GM18520 (cell line): ENCODE results near the gene AIP.
"Not testable (repeated sequence)": the region's sequence is repeated elsewhere in the genome, so short reads cannot be mapped to it uniquely, and the experiment has no call there.

Experiments
- ATAC-seq: cut with Tn5 transposase; IDR thresholded peaks from one replicate; pipeline ENCODE4 v1.9.1; 2021; ENCODE audit not compliant: unreplicated experiment

The AIP gene

DNA sequence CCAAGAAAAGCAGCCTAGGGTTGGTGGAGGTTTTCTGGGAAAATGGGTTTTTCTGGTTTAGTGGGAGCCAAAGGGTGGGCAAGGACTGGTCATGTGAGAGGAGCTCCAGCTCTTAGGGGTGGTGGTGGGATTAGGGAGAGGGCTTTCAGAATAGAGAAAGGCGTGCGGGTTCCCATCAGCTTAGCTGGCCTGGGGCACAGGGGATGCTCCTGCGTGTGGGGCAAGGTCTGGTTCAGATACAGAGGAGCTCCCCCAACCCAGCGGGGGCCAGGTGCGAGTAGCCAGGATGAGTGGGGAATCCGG, 14.4 kb upstream of the AIP start:
- no peak for ATAC-seq

DNA sequence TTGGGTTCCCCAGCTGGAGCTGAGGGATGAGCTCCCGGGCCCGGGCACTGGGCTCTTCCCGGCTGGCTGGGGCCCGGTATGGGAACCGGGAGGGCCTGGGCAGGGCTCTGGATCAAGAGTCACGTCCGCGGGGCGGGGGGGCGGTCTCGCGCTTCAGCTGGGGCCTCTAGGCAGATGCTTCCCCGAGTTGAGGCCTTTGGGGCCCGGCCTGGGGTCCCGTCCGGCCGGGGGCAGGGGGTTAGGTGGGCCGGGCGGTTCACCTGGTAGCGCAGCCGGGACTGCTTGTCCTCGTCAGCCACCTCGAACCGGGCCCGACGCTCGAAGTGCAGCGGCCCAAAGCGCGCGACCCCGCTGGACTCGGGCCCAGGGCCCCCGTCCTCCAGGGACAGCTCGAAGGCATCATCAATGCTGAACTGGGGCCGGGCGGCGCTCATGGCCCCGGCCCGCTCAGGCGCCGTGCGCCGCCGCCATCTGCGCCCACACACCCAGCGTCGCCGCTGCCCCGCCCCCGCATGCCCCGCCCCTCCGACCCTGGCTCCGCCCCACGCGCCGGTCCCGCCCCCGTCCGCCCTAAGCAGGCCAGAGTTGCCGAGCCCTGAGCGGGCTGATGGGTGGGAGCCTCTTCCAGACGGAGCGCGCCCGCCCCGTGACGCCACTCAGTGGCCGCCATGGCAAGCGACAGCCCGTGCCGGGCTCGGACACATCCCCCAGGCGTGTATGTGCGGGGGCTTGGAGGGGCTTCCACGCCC, 13.9 kb upstream of the AIP start, which contains the start of gene TMEM134:
Gene TMEM134 (minus strand): TSS at position 493 of the 749 bp plus-strand sequence. CDS start 59 bp downstream, at position 434.
- peak; percentile 68 for ATAC-seq

DNA sequence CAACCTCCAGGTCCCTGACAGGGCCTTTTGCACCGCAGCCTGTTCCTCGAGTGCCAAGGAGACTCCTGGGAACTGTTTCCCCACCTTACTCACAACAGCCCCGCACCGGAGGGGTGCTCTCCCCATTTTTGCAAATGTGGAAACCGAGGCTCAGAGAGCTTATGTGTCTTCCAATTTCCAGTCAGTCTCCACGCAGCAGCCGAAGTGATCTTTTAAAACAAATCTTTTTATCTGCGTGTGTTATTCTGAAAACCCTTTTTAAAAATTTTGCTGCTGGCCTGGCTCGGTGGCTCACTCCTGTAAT, 13.4 kb upstream of the AIP start:
- no peak for ATAC-seq

DNA sequence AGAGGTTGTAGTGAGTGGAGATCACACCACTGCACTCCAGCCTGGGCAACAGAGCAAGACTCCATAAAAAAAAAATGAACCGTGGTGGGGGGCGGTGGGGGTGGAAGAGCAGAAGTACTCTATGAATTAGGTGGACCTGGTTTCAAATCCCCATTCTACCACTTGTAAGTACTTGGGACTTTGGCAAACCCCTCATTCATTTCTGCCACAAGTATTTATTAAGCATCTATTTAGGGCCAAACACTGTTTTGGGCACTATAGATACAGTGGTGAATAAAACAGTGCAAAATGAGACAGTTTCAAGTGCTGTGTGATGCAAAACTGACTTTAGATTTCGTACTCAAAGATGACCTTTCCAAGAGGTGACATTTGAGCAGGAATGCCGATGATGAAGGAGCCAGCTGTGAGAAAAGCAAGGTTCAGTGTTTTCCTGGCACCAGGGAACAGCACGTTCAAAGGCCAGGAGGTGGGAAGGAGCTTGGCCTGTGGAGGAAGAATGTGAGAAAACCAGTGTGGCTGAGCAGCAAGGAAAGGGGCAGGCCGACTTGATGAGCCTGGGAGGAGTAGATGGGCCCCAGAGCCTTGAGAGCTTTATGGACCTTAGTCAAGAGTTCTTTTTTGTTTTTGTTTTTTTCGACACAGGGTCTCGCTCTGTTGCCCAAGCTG, 12.4 kb upstream of the AIP start:
- no peak for ATAC-seq

DNA sequence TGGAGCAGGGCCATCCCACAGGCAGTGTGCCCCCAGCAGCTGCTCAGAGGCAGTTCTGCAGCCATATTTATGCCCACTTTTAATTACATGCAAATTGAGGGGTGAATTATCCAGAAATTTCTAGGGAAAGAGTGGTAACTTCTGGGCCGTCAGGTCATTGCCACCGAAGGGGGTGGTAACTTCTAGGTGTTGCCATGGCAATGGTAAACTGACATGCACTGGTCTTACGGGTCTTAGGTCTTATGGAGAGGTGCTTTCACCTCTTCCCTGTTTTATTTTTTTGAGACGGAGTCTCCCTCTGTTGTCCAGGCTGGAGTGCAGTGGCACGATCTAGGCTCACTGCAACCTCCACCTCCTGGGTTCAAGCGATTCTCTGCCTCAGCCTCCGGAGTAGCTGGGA, 9.9 kb upstream of the AIP start:
- ATAC-seq: no peak

DNA sequence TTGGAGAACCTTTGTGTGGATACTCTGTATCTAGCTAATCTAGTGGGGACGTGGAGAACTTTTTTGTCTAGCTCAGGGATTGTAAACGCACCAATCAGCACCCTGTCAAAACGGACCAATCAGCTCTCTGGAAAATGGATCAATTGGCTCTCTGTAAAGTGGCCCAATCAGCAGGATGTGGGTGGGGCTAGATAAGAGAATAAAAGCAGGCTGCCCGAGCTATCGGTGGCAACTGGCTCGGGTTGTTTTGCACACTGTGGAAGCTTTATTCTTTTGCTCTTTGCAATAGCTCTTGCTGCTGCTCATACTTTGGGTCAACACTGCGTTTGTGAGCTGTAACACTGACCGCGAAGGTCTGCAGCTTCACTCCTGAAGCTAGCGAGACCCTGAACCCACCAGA, 6.1 kb upstream of the AIP start:
- not testable (repeated sequence) for ATAC-seq

DNA sequence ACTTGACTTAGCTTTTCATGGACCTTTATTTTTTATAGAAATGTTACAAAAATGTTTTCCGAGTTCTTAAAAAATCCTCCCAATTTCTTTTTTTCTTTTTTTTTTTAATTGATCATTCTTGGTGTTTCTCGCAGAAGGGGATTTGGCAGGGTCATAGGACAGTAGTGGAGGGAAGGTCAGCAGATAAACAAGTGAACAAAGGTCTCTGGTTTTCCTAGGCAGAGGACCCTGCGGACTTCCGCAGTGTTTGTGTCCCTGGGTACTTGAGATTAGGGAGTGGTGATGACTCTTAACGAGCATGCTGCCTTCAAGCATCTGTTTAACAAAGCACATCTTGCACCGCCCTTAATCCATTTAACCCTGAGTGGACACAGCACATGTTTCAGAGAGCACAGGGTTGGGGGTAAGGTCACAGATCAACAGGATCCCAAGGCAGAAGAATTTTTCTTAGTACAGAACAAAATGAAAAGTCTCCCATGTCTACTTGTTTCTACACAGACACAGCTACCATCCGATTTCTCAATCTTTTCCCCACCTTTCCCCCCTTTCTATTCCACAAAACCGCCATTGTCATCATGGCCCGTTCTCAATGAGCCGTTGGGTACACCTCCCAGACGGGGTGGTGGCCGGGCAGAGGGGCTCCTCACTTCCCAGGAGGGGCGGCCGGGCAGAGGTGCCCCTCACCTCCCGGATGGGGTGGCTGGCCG, 5.3 kb upstream of the AIP start:
- not testable (repeated sequence) for ATAC-seq

DNA sequence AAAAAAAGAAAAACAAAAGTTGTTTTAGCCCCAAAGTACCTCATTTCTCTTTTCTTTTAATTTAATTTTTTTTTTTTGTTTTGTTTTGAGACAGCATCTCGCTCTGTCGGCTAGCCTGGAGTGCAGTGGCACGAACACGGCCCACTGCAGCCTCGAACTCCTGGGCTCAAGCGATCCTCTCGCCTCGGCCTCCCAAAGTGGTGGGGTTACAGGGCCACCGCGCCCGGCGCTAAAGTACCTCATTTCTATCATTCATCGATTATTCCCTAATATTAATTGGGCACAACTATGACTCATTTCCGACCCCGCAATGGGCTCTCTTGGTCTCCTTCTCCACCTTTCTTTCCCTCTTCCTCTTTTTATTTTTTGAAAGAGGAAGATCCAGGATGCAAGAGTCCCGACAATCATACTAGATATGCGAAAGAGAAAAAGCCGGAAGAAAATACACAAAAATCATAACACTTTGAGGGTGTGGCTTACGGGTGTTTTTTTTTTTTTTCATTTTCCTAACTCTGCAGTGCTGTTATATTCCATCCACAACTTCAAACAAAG, 475 bp upstream of the AIP start:
- no peak for ATAC-seq

DNA sequence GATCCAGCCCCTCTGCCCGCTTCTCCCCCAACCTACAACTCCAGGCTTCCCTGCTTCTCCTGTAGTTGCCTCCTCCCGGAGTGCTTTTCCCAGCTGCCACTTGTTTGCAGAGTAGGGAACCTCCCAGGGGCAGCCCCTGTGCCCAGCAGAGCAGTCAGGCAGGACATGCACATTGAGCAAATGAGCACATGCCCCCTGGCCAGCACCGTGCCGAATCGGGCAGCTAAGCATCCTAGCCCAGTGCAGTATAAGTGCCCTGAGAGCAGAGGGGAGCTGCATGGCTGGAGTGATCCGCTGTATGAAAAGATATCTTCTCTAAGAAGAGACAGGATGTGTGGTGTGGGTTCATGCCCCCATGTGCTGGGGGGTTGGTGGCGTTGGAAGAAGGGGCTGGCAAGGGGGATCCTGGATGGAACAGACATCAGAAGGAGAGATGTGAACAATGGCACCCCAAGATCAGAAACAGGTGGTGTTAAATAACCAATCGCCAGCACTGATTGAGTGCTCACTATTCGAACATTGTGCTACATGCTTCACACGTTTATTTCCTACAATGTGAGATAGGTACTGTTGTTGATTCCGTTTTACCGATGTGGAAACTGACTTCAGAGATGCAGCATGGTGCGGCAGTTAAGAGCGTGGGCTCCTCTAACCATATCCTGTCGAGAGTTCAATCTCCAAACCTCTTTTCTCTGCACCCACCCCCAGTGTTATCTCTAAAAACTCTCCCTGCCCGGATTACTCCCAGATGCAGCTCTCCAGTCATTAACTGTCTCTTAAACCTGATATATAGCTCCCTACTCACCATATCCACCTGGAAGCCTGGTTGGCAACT, 1.2 kb downstream of the AIP start:
- no peak for ATAC-seq

DNA sequence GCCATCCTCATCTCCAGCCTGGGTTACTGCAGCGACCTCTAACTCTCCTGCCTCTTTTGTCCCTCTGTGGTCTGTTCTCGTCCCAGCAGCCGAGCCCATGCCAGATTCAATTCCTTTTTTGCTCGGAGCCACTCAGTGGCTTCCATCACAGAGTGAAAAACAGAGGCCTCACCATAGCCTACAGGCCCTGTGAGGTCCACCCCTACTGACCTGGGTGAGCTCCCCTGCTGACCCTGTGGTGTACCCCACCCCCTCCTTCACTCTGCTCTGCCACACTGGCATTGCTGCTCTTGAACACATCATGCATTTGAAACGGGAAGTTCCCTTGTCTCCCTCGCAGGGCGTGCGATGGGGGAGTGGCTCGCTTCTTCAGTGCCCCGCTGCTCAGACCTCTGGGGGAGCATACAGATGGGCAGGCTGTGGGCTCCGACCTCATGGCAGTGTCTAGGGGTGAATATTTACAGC, 2.1 kb downstream of the AIP start:
- no peak for ATAC-seq

DNA sequence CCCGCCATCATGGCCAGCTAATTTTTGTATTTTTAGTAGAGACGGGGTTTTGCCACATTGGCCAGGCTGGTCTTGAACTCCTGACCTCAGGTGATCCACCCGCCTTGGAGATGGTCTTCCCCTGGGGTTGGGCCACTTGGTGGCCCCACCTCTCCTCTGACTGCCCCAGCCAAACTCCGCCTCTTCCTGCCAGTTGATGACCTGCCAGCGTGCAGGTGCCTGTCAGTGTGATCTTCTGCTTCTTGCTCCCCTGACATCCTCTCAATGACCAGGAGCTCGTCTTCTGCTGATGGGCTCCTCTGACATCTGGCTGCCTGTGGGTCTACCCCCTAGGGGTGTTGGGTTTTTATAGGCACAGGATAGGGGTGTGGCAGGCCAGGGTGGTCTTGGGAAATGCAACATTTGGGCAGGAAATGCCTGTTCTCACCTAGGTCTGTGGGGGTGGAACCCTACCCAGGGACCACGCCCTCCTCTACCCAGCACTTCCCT, 3.1 kb downstream of the AIP start:
- peak; percentile 22 for ATAC-seq

DNA sequence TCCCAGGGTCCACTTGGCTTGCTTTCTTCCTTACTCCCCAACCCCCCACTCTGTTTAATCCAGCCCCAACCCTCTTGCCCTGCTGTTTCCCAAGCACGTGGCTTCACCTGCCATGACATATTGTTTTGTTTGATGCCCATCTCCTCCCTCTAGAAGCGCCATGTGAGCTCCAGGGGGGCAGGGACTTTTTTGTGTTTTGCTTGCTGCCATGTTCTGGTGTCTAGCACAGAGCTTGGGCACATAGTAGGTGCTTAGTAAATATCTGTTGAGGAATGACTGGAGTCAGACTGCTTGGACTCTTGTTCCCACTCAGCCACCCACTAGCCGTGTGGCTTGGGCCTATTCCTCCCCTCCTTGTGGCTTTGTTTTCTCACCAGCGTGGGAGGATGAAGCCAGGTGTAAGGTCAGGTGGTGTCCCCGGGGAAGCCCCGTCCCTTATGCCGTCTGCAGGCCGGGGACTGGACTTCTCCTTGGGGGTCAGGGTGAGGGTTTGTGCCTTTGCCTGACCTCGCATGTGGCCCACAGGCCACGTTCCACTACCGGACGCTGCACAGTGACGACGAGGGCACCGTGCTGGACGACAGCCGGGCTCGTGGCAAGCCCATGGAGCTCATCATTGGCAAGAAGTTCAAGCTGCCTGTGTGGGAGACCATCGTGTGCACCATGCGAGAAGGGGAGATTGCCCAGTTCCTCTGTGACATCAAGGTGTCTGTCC, 3.8 kb downstream of the AIP start:
- peak; percentile 24 for ATAC-seq

DNA sequence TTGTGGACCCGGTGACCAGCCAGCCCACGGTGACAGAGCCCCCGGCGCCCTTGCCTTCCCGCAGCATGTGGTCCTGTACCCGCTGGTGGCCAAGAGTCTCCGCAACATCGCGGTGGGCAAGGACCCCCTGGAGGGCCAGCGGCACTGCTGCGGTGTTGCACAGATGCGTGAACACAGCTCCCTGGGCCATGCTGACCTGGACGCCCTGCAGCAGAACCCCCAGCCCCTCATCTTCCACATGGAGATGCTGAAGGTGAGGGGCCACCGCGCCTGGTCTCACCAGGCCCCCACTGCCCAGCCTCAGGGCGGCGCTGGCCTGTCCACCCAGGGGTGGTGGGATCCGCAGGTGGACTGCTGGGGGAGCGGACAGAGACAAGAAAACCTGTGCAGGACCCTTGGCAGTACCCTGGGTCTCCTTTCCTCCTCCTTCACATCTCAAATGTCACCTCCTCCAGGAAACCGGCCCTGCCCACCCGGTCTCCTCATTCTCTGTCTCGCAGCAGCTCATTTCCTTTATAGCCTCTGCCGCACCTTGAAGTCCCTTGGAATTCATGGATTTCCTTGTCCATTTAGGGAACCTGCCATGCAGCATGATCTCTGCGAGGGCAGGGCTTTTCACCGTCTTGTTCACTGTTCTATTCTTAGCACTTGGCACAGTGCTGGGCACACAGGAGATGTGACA, 6.5 kb downstream of the AIP start:
- ATAC-seq: no peak

DNA sequence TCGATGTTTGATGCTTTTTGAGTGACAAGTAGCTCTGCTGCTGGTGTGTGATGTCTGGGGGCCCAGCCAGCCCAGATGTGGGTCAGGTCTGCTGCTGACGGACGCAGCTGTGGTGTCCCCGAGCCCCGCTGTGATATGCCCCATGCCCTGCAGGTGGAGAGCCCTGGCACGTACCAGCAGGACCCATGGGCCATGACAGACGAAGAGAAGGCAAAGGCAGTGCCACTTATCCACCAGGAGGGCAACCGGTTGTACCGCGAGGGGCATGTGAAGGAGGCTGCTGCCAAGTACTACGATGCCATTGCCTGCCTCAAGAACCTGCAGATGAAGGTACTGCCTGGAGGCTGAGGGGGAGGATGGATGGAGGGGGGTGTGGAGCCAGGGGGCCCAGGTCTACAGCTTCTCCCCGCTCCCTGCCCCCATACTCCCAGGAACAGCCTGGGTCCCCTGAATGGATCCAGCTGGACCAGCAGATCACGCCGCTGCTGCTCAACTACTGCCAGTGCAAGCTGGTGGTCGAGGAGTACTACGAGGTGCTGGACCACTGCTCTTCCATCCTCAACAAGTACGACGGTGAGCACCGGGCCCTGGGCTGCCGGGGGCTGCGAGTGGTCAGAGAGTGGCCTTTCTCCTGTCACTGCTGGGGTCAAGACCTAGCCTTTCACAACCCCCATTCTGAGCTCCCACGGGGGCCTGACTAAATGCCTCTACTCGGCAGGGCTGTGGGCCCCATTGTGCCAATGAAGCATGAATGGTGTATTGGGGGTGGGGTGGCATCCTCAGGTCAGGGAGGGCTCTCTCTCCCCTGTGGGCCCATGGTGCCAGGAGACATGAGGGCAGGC, 7.3 kb downstream of the AIP start:
- ATAC-seq: no peak

DNA sequence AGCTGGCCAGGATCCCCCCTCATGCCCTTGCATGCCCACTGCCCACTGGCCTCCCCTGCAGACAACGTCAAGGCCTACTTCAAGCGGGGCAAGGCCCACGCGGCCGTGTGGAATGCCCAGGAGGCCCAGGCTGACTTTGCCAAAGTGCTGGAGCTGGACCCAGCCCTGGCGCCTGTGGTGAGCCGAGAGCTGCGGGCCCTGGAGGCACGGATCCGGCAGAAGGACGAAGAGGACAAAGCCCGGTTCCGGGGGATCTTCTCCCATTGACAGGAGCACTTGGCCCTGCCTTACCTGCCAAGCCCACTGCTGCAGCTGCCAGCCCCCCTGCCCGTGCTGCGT, 7.9 kb downstream of the AIP start:
- no peak for ATAC-seq

DNA sequence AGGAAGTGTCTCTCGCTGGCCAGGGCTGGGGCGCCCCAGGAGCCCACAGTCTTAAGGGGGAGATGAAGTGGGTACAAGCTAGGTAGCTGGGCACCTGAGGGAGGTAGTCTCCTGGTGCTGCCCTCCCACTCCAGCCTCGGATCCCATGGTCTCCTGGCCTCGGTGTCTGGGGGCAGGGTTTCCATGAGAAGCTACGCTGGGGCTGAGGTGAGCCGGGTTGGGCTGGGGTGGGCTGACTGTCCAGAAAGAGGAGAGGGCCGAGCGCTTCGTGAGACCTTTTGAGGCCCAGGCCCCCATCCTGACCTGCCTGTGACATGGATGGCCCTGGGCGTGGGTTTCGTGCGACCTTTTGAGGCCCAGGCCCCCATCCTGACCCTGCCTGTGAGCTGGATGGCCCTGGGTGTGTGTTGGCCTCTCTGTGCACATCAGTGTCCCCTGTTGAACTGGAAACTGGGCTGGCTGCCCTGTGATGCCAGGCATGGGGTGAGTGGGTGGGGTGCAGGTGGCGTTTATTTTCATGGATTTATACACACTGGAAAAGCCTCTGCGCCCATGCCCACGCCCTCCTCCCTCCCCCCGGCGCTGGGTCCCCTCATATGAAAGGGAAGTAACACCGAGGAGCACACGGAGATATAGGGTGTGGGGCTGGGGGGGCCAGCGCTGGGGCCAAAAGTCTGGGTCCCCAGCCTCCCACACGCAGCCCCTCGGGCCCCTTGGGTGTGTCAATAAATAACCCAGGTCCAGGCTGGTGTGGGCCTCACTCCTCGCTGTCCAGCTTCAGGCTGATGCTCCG, 8.6 kb downstream of the AIP start:
- no peak for ATAC-seq

DNA sequence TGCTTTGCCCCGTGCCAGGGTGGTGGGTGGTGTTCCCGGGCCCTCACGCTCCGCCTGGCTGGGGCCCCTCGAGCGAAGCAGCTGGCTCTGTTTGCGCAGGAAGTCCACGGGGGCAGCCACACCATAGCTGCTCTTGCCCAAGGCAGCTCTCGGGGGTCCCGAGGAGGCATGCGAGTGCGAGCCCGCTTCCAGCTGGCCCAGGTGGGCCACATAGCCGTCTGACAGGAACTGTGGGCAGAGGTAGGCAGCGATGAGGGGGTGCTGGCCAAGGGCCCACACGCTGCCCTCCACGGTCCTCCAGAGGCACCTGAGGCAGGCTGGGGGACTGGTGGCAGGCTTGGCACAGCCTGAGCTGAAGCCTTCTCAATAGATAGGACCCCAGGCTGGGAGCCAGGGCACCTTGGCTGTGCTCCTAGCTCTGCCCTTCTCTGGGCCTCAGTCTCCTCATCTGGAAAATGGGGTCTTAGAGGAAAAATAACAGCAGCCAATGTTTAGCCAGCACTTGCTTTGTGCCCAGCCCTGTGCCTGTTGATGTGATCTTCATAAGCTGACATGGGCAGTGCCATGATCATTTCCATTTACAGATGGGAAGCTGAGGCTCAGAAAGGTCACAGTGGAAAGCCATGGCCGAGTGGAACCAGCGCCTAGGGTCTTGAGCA, 9.4 kb downstream of the AIP start:
- no peak for ATAC-seq
